Thymus (tissue), 11 donors: Measurements from ENCODE around the gene CELF4. TPM values are rescaled to one million over a fixed set of nuclear protein-coding genes. Genes with fewer than 3 reads are reported as not detected.
A peak's percentile ranks its signal among the peaks of the same experiment; 100 is the strongest.

Source experiments
- DNase-seq, 9 donors: peaks; one replicate each; pipeline ENCODE4 v3.0.0-alpha.2; 2013; ENCODE audit warnings: low spot score in 9 of 9, low read depth in 6 of 9, missing footprints in 1 of 9
- H3K27ac ChIP-seq, 2 donors: one replicate each; pipeline ENCODE4 v1.5.1; 2013; ENCODE audit warnings: control low read depth in 1 of 2, low read depth in 1 of 2, low read length in 1 of 2, mild to moderate bottlenecking in 1 of 2, moderate library complexity in 1 of 2
- H3K27me3 ChIP-seq, 2 donors: one replicate each; pipeline ENCODE4 v1.5.1; 2013; ENCODE audit warnings: low read length in 1 of 2; ENCODE audit not compliant: control insufficient read depth in 2 of 2, insufficient read depth in 1 of 2
- H3K36me3 ChIP-seq, 2 donors: one replicate each; pipeline ENCODE4 v1.5.1; 2013; ENCODE audit warnings: low read length in 1 of 2, mild to moderate bottlenecking in 1 of 2, moderate library complexity in 1 of 2; ENCODE audit not compliant: control insufficient read depth in 2 of 2, insufficient read depth in 2 of 2
- H3K4me1 ChIP-seq, 2 donors: one replicate each; pipeline ENCODE4 v1.5.1; 2013; ENCODE audit warnings: low read length in 2 of 2; ENCODE audit not compliant: control insufficient read depth in 2 of 2, insufficient read depth in 2 of 2
- H3K4me3 ChIP-seq, 2 donors: one replicate each; pipeline ENCODE4 v1.5.1; 2013; ENCODE audit warnings: low read length in 2 of 2, control low read depth in 1 of 2, mild to moderate bottlenecking in 1 of 2
- H3K9me3 ChIP-seq, 2 donors: one replicate each; pipeline ENCODE4 v1.5.1; 2013; ENCODE audit warnings: low read length in 1 of 2, mild to moderate bottlenecking in 1 of 2; ENCODE audit not compliant: control insufficient read depth in 2 of 2, insufficient read depth in 1 of 2
- WGBS: extraction: QIAGEN DNeasy Blood & Tissue Kit; methylation state at CpG from one replicate; pipeline ENCODE4 v1.1.7; 2013; 5-methylcytosine and 5-hydroxymethylcytosine counted together
- polyA plus RNA-seq: library from polyadenylated mRNA; stranded (reverse); fragments of 200-250 nt; gene quantifications from one replicate; pipeline ENCODE4 v1.2.3, GENCODE V29; 2013
- total RNA-seq: library from RNA; stranded (reverse); fragments of 120-200 nt; gene quantifications from one replicate; pipeline ENCODE4 v1.2.4, GENCODE V29; 2013
- donor health status: healthy.

CELF4 gene
- total and polyA plus RNA-seq, 2 donors, result 0.05 to 0.39 TPM

DNA sequence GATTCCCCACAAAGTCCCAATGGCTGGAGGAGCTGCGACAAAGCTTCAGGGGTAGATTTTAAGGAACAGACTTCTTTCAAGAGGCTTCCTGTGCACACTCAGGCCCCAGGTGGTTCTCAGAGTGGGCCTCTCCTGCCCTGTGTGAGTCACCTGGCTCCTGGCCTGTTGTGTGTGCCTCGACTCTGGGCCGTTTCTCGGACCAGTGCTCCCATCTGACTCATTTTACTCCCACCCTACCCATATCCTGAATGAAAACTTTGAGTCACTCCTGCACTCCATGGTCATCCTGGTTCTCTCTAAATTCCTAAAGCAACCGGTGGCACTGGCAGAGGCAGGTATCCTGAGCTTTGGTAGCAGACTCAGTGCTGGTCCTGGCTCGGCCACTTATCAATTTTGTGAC is 84.1 kb downstream of the CELF4 start:
- no peaks in the 10 kb centered on the region for H3K36me3 ChIP-seq
- H3K4me1 ChIP-seq, result no peaks in the 10 kb centered on the region
- H3K27ac ChIP-seq, result no peak overlapping the region
- DNase-seq, result no peak
- peaks cover 36 to 66% of the 10 kb centered on the region in 2 donors for H3K27me3 ChIP-seq
- no peak overlapping the region for H3K4me3 ChIP-seq
- H3K9me3 ChIP-seq, result no peaks in the 10 kb centered on the region
- 81% methylated on average over 6 of the region's 6 CpGs for WGBS

GRCh38 chr18:37481072-37481471 is 84.5 kb downstream of the CELF4 start:
- peaks cover 32 to 65% of the 10 kb centered on the region in 2 donors for H3K27me3 ChIP-seq
- no peaks in the 10 kb centered on the region for H3K9me3 ChIP-seq
- no peaks in the 10 kb centered on the region for H3K4me1 ChIP-seq
- 85% methylated on average over 4 of the region's 4 CpGs for WGBS
- no peak overlapping the region for H3K4me3 ChIP-seq
- DNase-seq, result no peak
- no peak overlapping the region for H3K27ac ChIP-seq
- no peaks in the 10 kb centered on the region for H3K36me3 ChIP-seq

DNA sequence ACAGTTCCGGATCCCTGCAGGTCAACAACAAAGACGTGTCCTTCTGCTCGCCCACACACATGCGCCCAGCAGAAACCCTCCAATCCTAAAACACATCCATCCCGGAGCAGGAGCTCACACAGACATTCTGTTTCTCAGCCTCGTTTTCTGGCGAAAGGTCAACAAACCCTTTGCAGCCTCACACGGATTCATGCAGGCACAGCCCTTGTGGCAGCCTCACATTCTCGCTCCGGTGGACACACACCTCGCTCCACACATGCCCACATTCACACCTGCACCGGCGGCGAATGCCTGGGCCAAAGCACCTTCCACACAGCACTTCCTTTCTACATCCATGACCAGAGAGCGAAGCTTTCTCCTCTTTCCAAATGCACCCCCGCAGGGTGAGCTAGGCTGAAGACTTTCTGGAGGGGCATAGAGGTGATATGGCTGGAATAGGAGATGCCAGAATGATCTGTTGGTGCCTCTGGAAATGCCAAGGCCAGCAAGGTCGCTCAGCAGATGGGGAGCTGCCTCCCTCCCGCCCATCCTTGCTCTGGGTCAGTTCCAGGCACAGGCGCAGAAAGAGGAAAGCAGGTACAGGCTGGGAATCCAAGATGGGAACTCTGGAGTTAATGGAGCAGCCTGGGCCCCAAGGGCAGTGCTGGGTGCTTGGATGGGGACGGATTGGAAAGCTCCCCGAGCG is 88.8 kb downstream of the CELF4 start:
- DNase-seq, result no peak
- Histone ChIP-seq H3K36me3 (no peaks in the 10 kb centered on the region), H3K4me3 (no peak overlapping the region), H3K27ac (no peak overlapping the region), H3K9me3 (no peaks in the 10 kb centered on the region), H3K27me3 (peaks cover 0 to 24% of the 10 kb centered on the region in 2 donors), H3K4me1 (no peaks in the 10 kb centered on the region)
- whole genome bisulfite sequencing, result 79% methylated on average over 22 of the region's 22 CpGs

- Histone ChIP-seq H3K9me3 (no peaks in the 10 kb centered on the region), H3K27ac (no peak overlapping the region), H3K4me1 (no peaks in the 10 kb centered on the region), H3K36me3 (no peaks in the 10 kb centered on the region), H3K4me3 (no peak overlapping the region), H3K27me3 (peaks cover 0 to 22% of the 10 kb centered on the region in 2 donors)
- peak in 8 of 9 donors; percentile 8 to 64 (median 18) for DNase-seq
- 32% methylated on average over 6 of the region's 6 CpGs for WGBS
Measured at GRCh38 chr18:37476182-37476581, 89.4 kb downstream of the CELF4 start.

DNA sequence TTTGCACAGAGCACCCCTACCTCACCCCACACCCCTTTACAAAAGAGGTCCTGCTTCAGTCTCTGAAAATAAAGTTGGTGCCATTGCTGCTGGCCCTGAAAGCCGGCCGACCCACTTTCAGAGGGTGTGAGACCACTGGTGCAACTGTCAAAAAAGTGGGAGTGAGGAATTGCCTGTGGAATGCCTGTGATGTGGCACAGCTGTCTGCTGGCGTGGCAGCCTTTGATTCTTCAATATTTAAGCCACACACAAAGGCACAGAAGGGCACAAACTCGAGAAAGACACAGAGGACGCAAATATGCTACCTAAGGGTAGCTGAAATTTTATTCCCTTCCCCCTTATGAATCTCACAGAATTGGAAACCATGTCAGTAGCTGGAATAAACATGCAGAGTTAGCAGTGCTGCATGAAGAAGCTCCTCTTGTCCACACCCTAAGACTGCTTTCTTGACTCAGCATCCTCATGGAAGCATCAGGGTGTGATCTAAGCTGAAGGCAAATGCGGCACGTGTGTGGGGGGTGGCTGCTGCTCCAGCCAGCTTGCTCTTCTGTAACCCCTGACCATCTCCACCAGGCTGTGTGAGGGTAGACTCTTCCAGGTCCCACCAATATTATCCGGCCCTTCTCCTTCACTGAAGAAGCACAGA is 92.3 kb downstream of the CELF4 start:
- no peak overlapping the region for H3K4me3 ChIP-seq
- 77% methylated on average over 8 of the region's 8 CpGs for WGBS
- peaks cover 0 to 20% of the 10 kb centered on the region in 2 donors for H3K27me3 ChIP-seq
- H3K36me3 ChIP-seq, result no peaks in the 10 kb centered on the region
- DNase-seq, result no peak
- H3K4me1 ChIP-seq, result no peaks in the 10 kb centered on the region
- H3K27ac ChIP-seq, result no peak overlapping the region
- H3K9me3 ChIP-seq, result no peaks in the 10 kb centered on the region

GRCh38 chr18:37471637-37472036 is 94.0 kb downstream of the CELF4 start:
- Histone ChIP-seq H3K27me3 (peaks cover 0 to 18% of the 10 kb centered on the region in 2 donors), H3K4me1 (no peaks in the 10 kb centered on the region), H3K27ac (no peak overlapping the region), H3K36me3 (no peaks in the 10 kb centered on the region), H3K4me3 (no peak overlapping the region), H3K9me3 (no peaks in the 10 kb centered on the region)
- 86% methylated on average over 6 of the region's 6 CpGs for WGBS
- no peak for DNase-seq

- no peak overlapping the region for H3K27ac ChIP-seq
- H3K27me3 ChIP-seq, result peaks cover 0 to 18% of the 10 kb centered on the region in 2 donors
- H3K4me1 ChIP-seq, result no peaks in the 10 kb centered on the region
- no peak for DNase-seq
- H3K9me3 ChIP-seq, result no peaks in the 10 kb centered on the region
- WGBS, result 96% methylated on average over 2 of the region's 2 CpGs
- no peak overlapping the region for H3K4me3 ChIP-seq
- no peaks in the 10 kb centered on the region for H3K36me3 ChIP-seq
Measured at GRCh38 chr18:37470986-37471385, 94.6 kb downstream of the CELF4 start.

DNA sequence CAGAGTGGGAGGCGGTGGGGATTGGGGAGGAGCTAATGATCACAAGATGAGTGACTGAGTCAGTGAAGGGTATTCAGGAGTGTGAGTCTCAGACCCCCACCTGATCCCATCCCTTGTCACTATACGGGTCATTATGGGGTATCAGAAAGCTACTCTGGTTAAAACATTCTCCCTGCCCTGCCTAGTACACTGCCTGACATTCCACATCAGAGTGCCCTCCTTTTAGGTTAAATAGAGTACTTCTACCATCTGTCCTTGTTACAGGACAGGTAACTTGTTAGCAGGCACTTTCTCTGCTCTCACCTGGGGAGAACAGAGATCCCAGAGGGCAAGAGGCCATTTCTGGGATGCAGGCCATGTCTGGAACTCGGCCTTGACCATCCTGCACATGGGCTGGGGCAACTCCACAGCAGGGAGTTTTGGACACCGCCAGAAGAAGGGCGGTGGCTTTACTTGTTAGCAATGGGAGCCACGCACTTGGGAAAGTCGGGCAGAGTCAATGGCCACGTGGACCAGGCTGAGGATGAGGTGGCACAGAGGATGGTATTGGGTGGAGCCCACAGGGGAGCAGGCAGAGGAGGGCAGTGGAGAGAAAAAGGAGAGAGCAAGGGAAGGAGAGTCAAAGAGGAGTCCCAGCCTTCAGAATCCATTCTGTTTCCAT is 98.5 kb downstream of the CELF4 start:
- no peaks in the 10 kb centered on the region for H3K4me1 ChIP-seq
- H3K27ac ChIP-seq, result no peak overlapping the region
- no peak for DNase-seq
- peaks cover 0 to 29% of the 10 kb centered on the region in 2 donors for H3K27me3 ChIP-seq
- no peak overlapping the region for H3K4me3 ChIP-seq
- 89% methylated on average over 8 of the region's 8 CpGs for WGBS
- H3K9me3 ChIP-seq, result no peaks in the 10 kb centered on the region
- no peaks in the 10 kb centered on the region for H3K36me3 ChIP-seq

GRCh38 chr18:37465958-37466357 is 99.6 kb downstream of the CELF4 start:
- no peaks in the 10 kb centered on the region for H3K36me3 ChIP-seq
- no peak overlapping the region for H3K27ac ChIP-seq
- no peaks in the 10 kb centered on the region for H3K4me1 ChIP-seq
- no peaks in the 10 kb centered on the region for H3K9me3 ChIP-seq
- DNase-seq, result no peak
- H3K27me3 ChIP-seq, result peaks cover 0 to 23% of the 10 kb centered on the region in 2 donors
- no peak overlapping the region for H3K4me3 ChIP-seq
- 41% methylated on average over 8 of the region's 8 CpGs for WGBS
